ENCODE data around the gene ALG14.
"Not testable (repeated sequence)": the region's sequence is repeated elsewhere in the genome, so short reads cannot be mapped to it uniquely, and the experiment has no call there.

The ALG14 gene

GRCh38 chr1:95041491-95042165, 31.1 kb downstream of the ALG14 start:
- peak; percentile 6 for DNase-seq

GRCh38 chr1:95040032-95040525, 32.7 kb downstream of the ALG14 start:
- DNase-seq = no peak

GRCh38 chr1:95039360-95040031, 33.3 kb downstream of the ALG14 start:
- DNase-seq = no peak

GRCh38 chr1:95035536-95035935, 37.2 kb downstream of the ALG14 start:
- DNase-seq = no peak

- DNase-seq = no peak
These were observed 38.2 kb downstream of the ALG14 start for GRCh38 chr1:95034506-95034905.

GRCh38 chr1:95033843-95034242, 38.9 kb downstream of the ALG14 start:
- no peak for DNase-seq

- no peak for DNase-seq
These were observed 43.2 kb downstream of the ALG14 start for GRCh38 chr1:95029532-95029931.

GRCh38 chr1:95028954-95029353, 43.8 kb downstream of the ALG14 start:
- DNase-seq = no peak

GRCh38 chr1:95027046-95027445, 45.7 kb downstream of the ALG14 start:
- DNase-seq = no peak

- no peak for DNase-seq
These were observed 49.2 kb downstream of the ALG14 start for GRCh38 chr1:95023399-95024043.

- no peak for DNase-seq
These were observed 50.2 kb downstream of the ALG14 start for GRCh38 chr1:95022644-95022926.

GRCh38 chr1:95021805-95022643, 50.7 kb downstream of the ALG14 start:
- DNase-seq = no peak

GRCh38 chr1:95021119-95021518, 51.6 kb downstream of the ALG14 start:
- DNase-seq = no peak

- not testable (repeated sequence) for DNase-seq
These were observed 53.3 kb downstream of the ALG14 start for GRCh38 chr1:95019466-95019865.

- no peak for DNase-seq
These were observed 54.0 kb downstream of the ALG14 start for GRCh38 chr1:95018602-95019369.

- DNase-seq = no peak
These were observed 55.0 kb downstream of the ALG14 start for GRCh38 chr1:95017775-95018174.

GRCh38 chr1:95015076-95015475, 57.7 kb downstream of the ALG14 start:
- DNase-seq = no peak

- no peak for DNase-seq
These were observed 58.7 kb downstream of the ALG14 start for GRCh38 chr1:95013950-95014574.

- DNase-seq = no peak
These were observed 60.4 kb downstream of the ALG14 start for GRCh38 chr1:95012389-95012788.

- no peak for DNase-seq
These were observed 62.6 kb downstream of the ALG14 start for GRCh38 chr1:95010158-95010557.

- DNase-seq = no peak
These were observed 65.1 kb downstream of the ALG14 start for GRCh38 chr1:95007687-95008086.

- no peak for DNase-seq
These were observed 66.1 kb downstream of the ALG14 start for GRCh38 chr1:95006681-95007080.

Data from activated CD4-positive, alpha-beta T cell treated with anti-CD3 and anti-CD28 coated beads, Interleukin-2, Interleukin-6, amounts not matched to agents 100 ng/mL and 50 ng/mL, durations not matched to agents 16 hours and 8 hours (primary cell).